ENCODE data around the gene ADAM23.

The ADAM23 gene

GRCh38 chr2:206442474-206442832 is 879 bp upstream of the ADAM23 start:
- no peak for DNase-seq (ENCODE audit: low read depth in 2 of 2)
- TF ChIP-seq CTCF (IDR thresholded peaks at IDR 0.05; ENCODE audit: low read depth, low read length), result no peak
- no peak overlapping the region for H3K4me3 ChIP-seq (replicated peaks in 1 of 2; ENCODE audit: low read depth in 2 of 2, low read length in 2 of 2)

GRCh38 chr2:206443735-206444527 is 599 bp downstream of the ADAM23 start:
- TF ChIP-seq CTCF (IDR thresholded peaks at IDR 0.05; ENCODE audit: low read depth, low read length), result no peak
- DNase-seq (ENCODE audit: low read depth in 2 of 2), result peak in 1 of 2 donors; percentile 44
- peak overlapping the region; percentile 57 to 61 for H3K4me3 ChIP-seq (replicated peaks in 1 of 2; ENCODE audit: low read depth in 2 of 2, low read length in 2 of 2)

GRCh38 chr2:206445948-206446347 is 2.6 kb downstream of the ADAM23 start:
- no peak for DNase-seq (ENCODE audit: low read depth in 2 of 2)
- TF ChIP-seq CTCF (IDR thresholded peaks at IDR 0.05; ENCODE audit: low read depth, low read length), result no peak
- H3K4me3 ChIP-seq (replicated peaks in 1 of 2; ENCODE audit: low read depth in 2 of 2, low read length in 2 of 2), result no peak overlapping the region

GRCh38 chr2:206452242-206452641 is 8.9 kb downstream of the ADAM23 start:
- no peak overlapping the region for H3K4me3 ChIP-seq (replicated peaks in 1 of 2; ENCODE audit: low read depth in 2 of 2, low read length in 2 of 2)
- TF ChIP-seq CTCF (IDR thresholded peaks at IDR 0.05; ENCODE audit: low read depth, low read length), result no peak
- no peak for DNase-seq (ENCODE audit: low read depth in 2 of 2)

- no peak for TF ChIP-seq CTCF (IDR thresholded peaks at IDR 0.05; ENCODE audit: low read depth, low read length)
- DNase-seq (ENCODE audit: low read depth in 2 of 2), result peak; percentile 29 to 33
- no peak overlapping the region for H3K4me3 ChIP-seq (replicated peaks in 1 of 2; ENCODE audit: low read depth in 2 of 2, low read length in 2 of 2)
Measured at GRCh38 chr2:206452750-206453149, 9.4 kb downstream of the ADAM23 start.

GRCh38 chr2:206456078-206456754 is 12.9 kb downstream of the ADAM23 start:
- no peak for DNase-seq (ENCODE audit: low read depth in 2 of 2)
- TF ChIP-seq CTCF (IDR thresholded peaks at IDR 0.05; ENCODE audit: low read depth, low read length), result no peak
- H3K4me3 ChIP-seq (replicated peaks in 1 of 2; ENCODE audit: low read depth in 2 of 2, low read length in 2 of 2), result no peak overlapping the region
